HG02642 (cell line): ENCODE results near the gene ALOX15B.
"Not testable (repeated sequence)": the region's sequence is repeated elsewhere in the genome, so short reads cannot be mapped to it uniquely, and the experiment has no call there.

Source experiments
- ATAC-seq: cut with Tn5 transposase; IDR thresholded peaks from one replicate; pipeline ENCODE4 v1.9.1; 2021; ENCODE audit warnings: mild to moderate bottlenecking; ENCODE audit not compliant: unreplicated experiment, poor library complexity

The ALOX15B gene

DNA sequence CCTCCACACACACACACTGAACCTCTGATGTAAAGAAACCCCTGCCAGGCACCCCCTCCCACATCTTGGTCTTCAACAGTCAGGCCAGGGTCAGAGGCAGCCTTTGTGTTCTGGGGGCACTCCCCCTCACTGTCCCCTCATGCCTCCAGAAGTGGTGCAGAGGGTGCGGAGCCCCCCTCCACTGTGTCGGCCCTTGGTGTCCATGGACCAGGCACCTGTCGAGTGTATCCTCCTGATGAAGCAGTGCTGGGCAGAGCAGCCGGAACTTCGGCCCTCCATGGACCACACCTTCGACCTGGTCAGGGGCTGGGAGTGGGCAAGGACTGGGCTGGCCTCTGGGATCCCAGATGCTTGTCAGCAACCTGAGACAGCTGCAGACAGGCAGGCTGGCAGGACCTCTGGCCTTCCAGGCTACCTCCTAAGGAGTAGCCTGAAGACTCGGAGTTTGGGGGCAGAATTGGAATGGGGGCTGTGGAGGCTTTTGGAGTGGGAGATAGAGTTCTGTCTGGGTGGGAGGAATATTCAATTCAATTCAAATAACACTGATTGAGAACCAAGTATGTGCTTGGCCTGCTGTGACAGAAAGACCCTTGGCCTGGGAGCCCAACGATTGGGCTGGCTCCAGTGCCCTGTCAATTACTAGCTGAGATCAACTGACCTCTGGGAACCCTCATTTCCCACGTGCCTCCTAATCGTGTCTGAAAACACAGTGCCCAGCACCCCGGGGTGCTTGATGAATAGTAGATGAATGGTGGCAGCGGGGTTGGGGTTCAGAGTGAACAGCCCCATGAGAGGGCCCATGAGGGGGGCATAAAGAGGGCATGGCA lies 24.9 kb upstream of the ALOX15B start:
- ATAC-seq: no peak

- ATAC-seq: no peak
Measured at GRCh38 chr17:8014558-8014850, 24.4 kb upstream of the ALOX15B start.

DNA sequence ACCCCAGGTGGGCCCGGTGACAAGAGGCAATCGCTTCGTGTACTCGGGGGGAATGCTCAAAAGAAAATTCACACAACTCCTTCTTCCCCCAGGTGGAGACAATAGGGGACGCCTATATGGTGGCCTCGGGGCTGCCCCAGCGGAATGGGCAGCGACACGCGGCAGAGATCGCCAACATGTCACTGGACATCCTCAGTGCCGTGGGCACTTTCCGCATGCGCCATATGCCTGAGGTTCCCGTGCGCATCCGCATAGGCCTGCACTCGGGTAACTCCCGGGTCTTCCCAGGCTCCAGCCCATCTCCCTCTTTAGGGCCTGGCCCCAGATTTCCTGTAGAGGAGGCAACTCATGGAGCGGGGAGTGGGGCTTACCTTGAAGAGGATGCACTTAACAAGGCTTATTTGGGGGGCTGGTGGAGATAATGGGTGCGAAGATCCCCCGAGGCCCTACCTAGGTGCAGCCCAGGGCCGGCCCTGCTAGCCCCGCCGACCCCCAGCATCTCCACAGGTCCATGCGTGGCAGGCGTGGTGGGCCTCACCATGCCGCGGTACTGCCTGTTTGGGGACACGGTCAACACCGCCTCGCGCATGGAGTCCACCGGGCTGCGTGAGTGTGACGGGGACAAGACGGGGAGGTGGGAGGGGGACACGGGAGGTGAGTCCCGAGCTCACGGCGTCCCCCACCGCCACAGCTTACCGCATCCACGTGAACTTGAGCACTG lies 23.5 kb upstream of the ALOX15B start:
- no peak for ATAC-seq

DNA sequence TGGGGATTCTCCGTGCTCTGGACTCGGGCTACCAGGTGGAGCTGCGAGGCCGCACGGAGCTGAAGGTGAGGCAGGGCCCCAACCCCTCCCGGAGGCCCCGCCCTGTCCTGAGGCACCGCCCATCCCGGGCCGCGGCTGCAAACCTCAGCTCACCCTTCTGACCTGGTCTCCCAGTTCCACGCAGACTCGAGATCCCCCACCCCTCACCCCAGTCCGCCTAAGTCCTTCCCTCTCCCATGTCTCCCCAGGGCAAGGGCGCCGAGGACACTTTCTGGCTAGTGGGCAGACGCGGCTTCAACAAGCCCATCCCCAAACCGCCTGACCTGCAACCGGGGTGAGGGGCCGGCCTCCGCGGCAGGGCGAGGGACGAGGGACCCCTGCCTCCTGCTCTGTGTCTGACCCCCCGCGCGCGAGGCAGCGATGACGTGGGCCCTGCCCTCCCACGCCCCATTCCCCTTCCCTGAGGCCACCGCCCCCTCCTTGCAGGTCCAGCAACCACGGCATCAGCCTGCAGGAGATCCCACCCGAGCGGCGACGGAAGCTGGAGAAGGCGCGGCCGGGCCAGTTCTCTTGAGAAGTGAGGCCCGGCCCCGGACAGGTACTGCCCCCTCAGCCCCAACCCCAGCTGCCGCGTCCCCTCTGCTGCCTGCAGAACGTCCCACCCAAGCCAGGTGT lies 22.8 kb upstream of the ALOX15B start:
- no peak for ATAC-seq

- ATAC-seq: no peak
Measured at GRCh38 chr17:8016632-8017424, 22.0 kb upstream of the ALOX15B start.

- no peak for ATAC-seq
Measured at GRCh38 chr17:8018436-8018835, 20.4 kb upstream of the ALOX15B start.

GRCh38 chr17:8019166-8019565 lies 19.7 kb upstream of the ALOX15B start:
- no peak for ATAC-seq

DNA sequence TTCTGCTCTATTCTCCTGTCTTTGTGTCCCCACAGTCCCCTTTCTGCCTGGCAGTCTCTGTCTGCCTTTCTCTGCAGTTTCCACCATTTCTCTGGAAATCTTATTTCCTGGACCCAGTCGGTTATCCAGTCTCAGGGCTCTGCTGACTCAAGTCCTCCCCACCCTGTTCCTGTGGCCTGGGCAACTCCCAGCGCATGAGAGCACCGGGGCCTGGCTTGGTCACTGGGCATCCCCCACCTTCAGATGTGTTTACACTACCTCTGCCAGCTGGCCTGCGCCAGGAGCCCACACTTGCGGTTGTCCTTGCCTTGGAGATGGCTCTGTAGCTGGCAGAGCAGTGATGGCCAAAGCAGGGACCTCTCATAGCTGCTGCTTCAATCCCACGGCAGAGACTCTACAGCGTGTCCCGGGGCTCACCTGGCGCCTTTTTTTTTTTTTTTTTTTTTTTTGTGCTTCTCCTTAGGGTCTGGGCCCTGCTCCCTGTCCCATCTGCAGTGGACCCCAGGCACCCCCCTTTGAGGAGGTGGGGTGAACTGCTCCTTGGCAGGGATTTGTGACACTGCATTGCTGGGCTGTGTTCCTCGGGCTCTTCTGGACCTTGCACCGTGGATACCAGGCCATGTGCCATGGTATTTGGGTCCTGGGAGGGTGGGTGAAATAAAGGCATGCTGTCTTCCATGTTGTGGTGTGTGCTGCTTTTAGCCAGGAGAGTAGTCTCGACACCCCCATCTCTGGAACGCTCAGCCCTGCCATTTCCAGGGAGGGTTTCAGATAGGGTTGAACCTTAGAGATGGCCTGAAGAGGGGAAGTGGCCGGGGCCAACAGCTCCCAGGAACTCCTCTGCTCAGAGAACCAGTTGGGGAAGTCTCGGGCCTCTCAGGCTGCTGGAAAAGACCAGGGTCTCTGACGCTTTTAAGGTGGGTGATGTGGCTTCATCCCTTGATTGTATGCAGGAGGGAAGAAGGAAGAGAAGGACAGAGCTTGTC lies 18.9 kb upstream of the ALOX15B start:
- no peak for ATAC-seq

DNA sequence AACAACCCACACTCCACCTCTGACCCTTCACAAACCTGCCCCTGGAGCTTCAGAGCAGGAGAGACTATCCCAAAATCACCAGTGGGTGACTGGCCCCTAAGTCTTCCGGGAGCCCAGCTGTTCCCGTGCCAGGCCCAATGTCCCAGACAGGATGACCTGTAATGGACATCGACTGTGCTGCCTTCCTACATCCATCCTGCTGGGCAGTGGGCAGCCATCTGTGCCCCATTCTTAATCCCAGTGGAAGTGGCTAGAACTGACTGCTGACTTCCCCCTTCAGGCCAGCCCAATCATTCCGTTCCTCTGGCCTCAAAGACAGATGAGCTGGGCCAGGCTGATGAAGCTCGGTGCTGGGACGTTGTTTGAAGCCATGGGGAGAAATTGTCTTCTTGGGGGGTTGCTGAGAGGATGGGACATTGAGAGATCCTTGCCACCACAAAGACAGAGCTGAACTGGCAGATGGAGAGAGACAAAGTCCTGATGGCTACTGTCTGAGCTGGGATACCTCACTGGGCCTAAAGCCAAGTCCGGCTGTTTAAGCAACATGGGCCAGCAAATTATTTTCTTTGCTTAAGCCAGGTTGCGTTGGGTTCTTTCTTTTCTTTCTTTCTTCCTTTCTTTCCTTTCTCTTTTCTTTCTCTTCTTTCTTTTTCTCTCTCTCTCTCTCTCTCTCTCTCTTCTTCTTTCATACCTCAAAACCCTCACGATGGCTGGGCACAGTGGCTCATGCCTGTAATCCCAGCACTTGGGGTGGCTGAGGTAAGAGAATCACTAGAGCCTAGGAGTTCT lies 17.9 kb upstream of the ALOX15B start:
- no peak for ATAC-seq

DNA sequence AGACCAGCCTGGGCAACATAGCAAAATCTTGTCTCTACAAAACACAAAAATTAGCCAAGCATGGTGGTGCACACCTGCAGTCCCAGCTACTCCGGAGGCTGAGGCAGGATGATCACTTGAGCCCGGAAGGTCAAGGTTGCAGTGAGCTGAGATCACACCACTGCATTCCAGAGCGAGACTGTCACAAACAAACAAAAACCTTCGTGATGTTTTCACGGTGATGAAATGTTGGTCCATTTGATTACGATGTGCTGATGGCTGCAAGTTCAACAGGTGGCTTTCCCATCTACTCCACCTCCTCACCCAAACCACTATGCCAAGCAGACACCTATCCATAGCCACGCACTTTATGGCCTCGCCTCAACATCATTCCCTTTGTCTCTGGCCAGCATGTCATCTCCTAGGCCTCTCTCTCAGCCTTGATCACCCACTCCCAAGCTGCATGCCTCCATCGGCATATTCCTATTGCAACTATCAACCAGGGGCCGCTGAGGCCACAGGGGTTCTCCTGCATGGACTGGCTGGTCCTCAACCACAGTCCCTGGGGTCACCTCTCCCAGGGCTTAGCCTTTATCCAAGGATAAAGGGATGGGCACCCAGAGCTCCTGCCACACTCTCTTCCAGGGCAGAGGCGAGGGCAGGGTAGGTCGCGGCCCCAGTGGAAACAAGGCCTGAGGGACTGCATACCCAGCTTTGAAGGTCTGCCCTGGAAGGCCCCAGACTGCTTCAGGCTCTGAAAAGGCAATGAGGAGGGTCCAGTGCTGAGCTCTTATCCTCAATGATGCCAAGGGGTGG lies 17.1 kb upstream of the ALOX15B start:
- ATAC-seq: no peak

DNA sequence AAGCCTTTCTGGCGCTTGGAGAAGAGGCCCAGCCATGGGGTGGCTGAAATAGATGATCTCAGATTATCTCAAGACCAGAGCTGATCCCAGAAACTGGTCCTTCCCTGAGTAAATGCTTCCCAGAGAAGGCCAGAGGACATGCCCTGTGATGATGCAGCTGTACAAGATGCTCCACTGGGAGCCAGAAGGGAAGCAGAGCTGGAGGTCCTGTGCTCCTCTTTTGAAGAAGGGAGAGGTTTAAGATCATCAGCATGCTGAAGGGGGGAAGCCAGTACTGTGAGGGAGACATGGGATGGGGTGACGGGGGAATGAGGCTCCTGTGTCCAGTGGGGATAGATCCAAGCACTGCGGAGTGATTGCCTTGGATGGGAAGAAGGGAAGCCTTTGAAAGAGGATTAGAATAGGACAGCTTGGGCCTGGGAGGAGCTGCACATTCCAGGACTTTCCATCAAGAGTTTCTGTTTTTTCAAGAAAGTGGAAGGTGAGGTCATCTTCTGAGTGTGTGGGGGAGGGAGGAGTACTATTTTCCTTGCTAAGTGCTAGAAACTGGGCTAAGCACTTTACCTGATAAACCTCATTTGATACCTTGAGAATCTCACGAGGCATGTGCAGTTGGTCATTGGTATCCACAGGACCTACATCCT lies 16.4 kb upstream of the ALOX15B start:
- no peak for ATAC-seq

DNA sequence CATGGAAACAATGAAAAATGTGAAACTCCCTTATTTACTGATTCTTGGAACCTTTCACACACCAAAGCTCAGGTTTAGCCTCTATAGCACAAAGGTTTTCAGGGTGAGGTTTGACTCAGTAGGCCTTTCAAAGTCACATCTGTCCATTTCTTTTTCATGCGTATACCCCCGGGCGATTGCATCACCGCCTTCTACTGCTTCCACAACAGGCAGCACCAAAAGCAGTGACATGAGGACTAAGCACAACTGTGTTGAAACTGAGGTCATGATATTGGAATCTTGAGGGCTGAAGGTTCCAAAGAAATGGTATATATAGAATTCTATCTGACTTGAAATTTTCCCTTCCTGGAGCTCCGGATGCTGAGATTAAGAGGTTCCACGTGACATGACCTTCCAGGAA lies 14.7 kb upstream of the ALOX15B start:
- ATAC-seq: not testable (repeated sequence)

GRCh38 chr17:8025176-8025911 lies 13.5 kb upstream of the ALOX15B start:
- no peak for ATAC-seq

GRCh38 chr17:8029121-8029520 lies 9.7 kb upstream of the ALOX15B start:
- ATAC-seq: no peak

DNA sequence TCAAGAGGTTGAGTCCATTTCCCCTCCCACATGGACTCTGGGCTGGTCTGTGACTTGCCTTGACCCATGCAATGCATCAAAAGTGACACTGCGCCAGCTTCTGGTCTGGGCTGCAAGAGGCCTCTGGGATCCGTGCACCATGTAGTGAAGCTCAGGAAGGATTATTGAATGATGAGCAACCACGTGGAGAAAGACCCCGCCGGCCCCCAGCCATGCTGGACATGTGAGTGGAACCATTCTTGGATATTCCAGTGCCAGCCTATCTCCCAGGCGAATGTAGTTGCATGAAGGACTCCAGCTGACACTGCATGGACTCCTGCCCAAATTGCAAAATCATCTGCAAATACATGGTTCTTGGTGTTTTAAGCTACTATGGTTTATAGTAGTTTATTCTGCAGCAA lies 7.6 kb upstream of the ALOX15B start:
- ATAC-seq: no peak

- ATAC-seq: no peak
Measured at GRCh38 chr17:8031950-8032349, 6.9 kb upstream of the ALOX15B start.

GRCh38 chr17:8032442-8032841 lies 6.4 kb upstream of the ALOX15B start:
- no peak for ATAC-seq
